Measurements from ENCODE around the gene VTI1A. TPM values are rescaled to one million over a fixed set of nuclear protein-coding genes. Genes with fewer than 3 reads are reported as not detected.

VTI1A gene
- total and polyA plus RNA-seq, 2 of the 8 experiments (the other 6 are each of a cell fraction or from before 2014, with no cell fraction given) = 6.0 to 20.0 TPM

GRCh38 chr10:112619556-112619955 lies 172.5 kb downstream of the VTI1A start (continued):
- TF ChIP-seq SIRT6 (IDR thresholded peaks at IDR 0.05; ENCODE audit: low read length) (no peak), RNF2 (IDR thresholded peaks at IDR 0.05; ENCODE audit: borderline replicate concordance, low read depth, low read length, missing control alignments, poor library complexity, severe bottlenecking) (no peak)
